OCI-LY7 (cell line): ENCODE data around the gene G6PC3. TPM values are rescaled to one million over a fixed set of nuclear protein-coding genes. Genes with fewer than 3 reads are reported as not detected.

ENCODE experiments used
- BruUV-seq: library from RNA; stranded (reverse); fragments of 400-500 nt; replicated peaks from 2 replicates; lab custom pipeline; 2021; lab: Mats Ljungman, UMichigan
- CTCF ChIA-PET: fragments of 300-600 bp; sonication (Branson Sonifier 250); formaldehyde crosslinking; loops from one replicate; lab custom pipeline; 2022; ENCODE audit warnings: antibody characterized with exemption; ENCODE audit not compliant: unreplicated experiment; lab: Charles Lee
- POLR2A ChIA-PET: fragments of 300-600 bp; sonication (Branson Sonifier 250); formaldehyde crosslinking; loops from one replicate; lab custom pipeline; 2022; ENCODE audit warnings: antibody characterized with exemption; lab: Charles Lee
- DNase-seq: peaks from one replicate; pipeline ENCODE4 v3.0.0-alpha.2; 2015; ENCODE audit warnings: low spot score
- H2AFZ ChIP-seq: fragments of 200-600 bp; sonication (generic), shearing (Covaris generic); 2 replicates; pipeline ENCODE4 v1.6.1; 2014; ENCODE audit warnings: mild to moderate bottlenecking, antibody characterized with exemption, low read length, moderate library complexity
- H3K27ac ChIP-seq: fragments of 200-600 bp; sonication (generic); 2 replicates; pipeline ENCODE4 v1.5.1; 2014; ENCODE audit warnings: mixed run types, low read depth, mild to moderate bottlenecking, moderate library complexity, low read length, inconsistent platforms; ENCODE audit not compliant: poor library complexity, severe bottlenecking
- H3K36me3 ChIP-seq: fragments of 200-600 bp; sonication (generic); 2 replicates; pipeline ENCODE4 v1.6.1; 2014; ENCODE audit warnings: mild to moderate bottlenecking, antibody characterized with exemption, low read length, moderate library complexity, mixed read lengths; ENCODE audit not compliant: insufficient read depth
- H3K4me1 ChIP-seq: fragments of 200-600 bp; sonication (generic); 2 replicates; pipeline ENCODE4 v1.5.1; 2014; ENCODE audit warnings: mild to moderate bottlenecking, low read length; ENCODE audit not compliant: insufficient read depth, poor library complexity, severe bottlenecking
- H3K4me2 ChIP-seq: fragments of 200-600 bp; sonication (generic); 2 replicates; pipeline ENCODE4 v1.6.1; 2014; ENCODE audit warnings: mild to moderate bottlenecking, low read length
- H3K4me3 ChIP-seq: fragments of 200-600 bp; sonication (generic); 2 replicates; pipeline ENCODE4 v1.5.1; 2014; ENCODE audit warnings: mild to moderate bottlenecking, low read depth, low read length; ENCODE audit not compliant: poor library complexity, severe bottlenecking
- H3K79me2 ChIP-seq: fragments of 200-600 bp; sonication (generic); 2 replicates; pipeline ENCODE4 v1.6.1; 2016; ENCODE audit warnings: low read depth, mild to moderate bottlenecking, low read length, moderate library complexity, mixed read lengths; ENCODE audit not compliant: insufficient read depth
- H3K9me2 ChIP-seq: fragments of 200-600 bp; sonication (generic); 2 replicates; pipeline ENCODE4 v1.6.1; 2016; ENCODE audit warnings: mild to moderate bottlenecking, low read length, mixed read lengths; ENCODE audit not compliant: insufficient read depth
- H3K9me3 ChIP-seq: fragments of 200-600 bp; sonication (generic); 2 replicates; pipeline ENCODE4 v1.6.1; 2014; ENCODE audit warnings: mild to moderate bottlenecking, mixed run types, low read length, mixed read lengths
- H4K20me1 ChIP-seq: fragments of 200-600 bp; sonication (generic); 2 replicates; pipeline ENCODE4 v1.6.1; 2014; ENCODE audit warnings: mild to moderate bottlenecking, antibody characterized with exemption, low read length, moderate library complexity, mixed read lengths; ENCODE audit not compliant: insufficient read depth
- CTCF ChIP-seq: fragments of 200-600 bp; sonication (generic); conservative IDR thresholded peaks from 2 replicates; pipeline ENCODE4 v1.5.1; 2014; ENCODE audit warnings: mild to moderate bottlenecking, antibody characterized with exemption, low read length, moderate library complexity, mixed read lengths
- EZH2phosphoT487 ChIP-seq: fragments of 200-600 bp; sonication (generic); IDR thresholded peaks from 2 replicates; pipeline ENCODE4 v1.6.1; 2018; ENCODE audit warnings: low read depth, borderline replicate concordance, mild to moderate bottlenecking, mixed run types, antibody characterized with exemption, low read length, moderate library complexity, mixed read lengths
- intact Hi-C: fragments of 100-400 bp; cut with micrococcal nuclease; formaldehyde crosslinking; loops from one replicate; pipeline ENCODE4 v1.10.0; 2022; ENCODE audit not compliant: unreplicated experiment
- total RNA-seq, 2 experiments: library from RNA; depleted of rRNA in 1 of 2; stranded (reverse); fragments of >200 nt in 1 of 2; shearing (Covaris generic) in 1 of 2; gene quantifications; 2 replicates each; pipeline ENCODE4 v1.2.3, GENCODE V29; 2014 to 2022

The G6PC3 gene
- total RNA-seq, 2 experiments from 2014 or later: 20.6 to 46.1 TPM

GRCh38 chr17:44023545-44024270, 46.8 kb upstream of the G6PC3 start:
- H3K4me3 ChIP-seq: no peak overlapping the region
- ChIA-PET POLR2A (no interaction called here), CTCF (no interaction called here)
- H3K27ac ChIP-seq: no peak overlapping the region
- TF ChIP-seq CTCF: no peak
- no peak for TF ChIP-seq EZH2phosphoT487
- no peaks in the 10 kb centered on the region for H3K4me1 ChIP-seq
- H4K20me1 ChIP-seq: no peaks in the 10 kb centered on the region
- BruUV-seq: no TSS peak
- H3K79me2 ChIP-seq: no peaks in the 10 kb centered on the region
- intact Hi-C loops: no loop called here
- peaks cover 13% of the 10 kb centered on the region; the same call in 1 of the 2 replicates for H3K36me3 ChIP-seq
- no peak overlapping the region for H2AFZ ChIP-seq
- H3K9me2 ChIP-seq: no peaks in the 10 kb centered on the region
- no peak overlapping the region for H3K4me2 ChIP-seq
- H3K9me3 ChIP-seq: no peaks in the 10 kb centered on the region
- no peak for DNase-seq

- H3K9me3 ChIP-seq: no peaks in the 10 kb centered on the region
- CTCF ChIA-PET: no interaction called here
- POLR2A ChIA-PET: no interaction called here
- no peak for TF ChIP-seq EZH2phosphoT487
- no peak for TF ChIP-seq CTCF
- no peaks in the 10 kb centered on the region for H3K9me2 ChIP-seq
- H3K4me3 ChIP-seq: no peak overlapping the region
- no TSS peak for BruUV-seq
- peaks cover 13% of the 10 kb centered on the region for H3K36me3 ChIP-seq
- no peaks in the 10 kb centered on the region for H3K79me2 ChIP-seq
- no peaks in the 10 kb centered on the region for H4K20me1 ChIP-seq
- intact Hi-C loops: no loop called here
- no peak overlapping the region for H2AFZ ChIP-seq
- no peak overlapping the region for H3K4me2 ChIP-seq
- H3K4me1 ChIP-seq: no peaks in the 10 kb centered on the region
- DNase-seq: no peak
- H3K27ac ChIP-seq: no peak overlapping the region
These were observed 46.3 kb upstream of the G6PC3 start for GRCh38 chr17:44024271-44024663.

GRCh38 chr17:44024853-44025252, 45.7 kb upstream of the G6PC3 start:
- CTCF ChIA-PET: no interaction called here
- no peak overlapping the region for H3K27ac ChIP-seq
- H3K9me3 ChIP-seq: no peaks in the 10 kb centered on the region
- no peak overlapping the region for H3K4me3 ChIP-seq
- DNase-seq: no peak
- H3K9me2 ChIP-seq: no peaks in the 10 kb centered on the region
- no peak for TF ChIP-seq CTCF
- no peak for TF ChIP-seq EZH2phosphoT487
- H3K79me2 ChIP-seq: no peaks in the 10 kb centered on the region
- peaks cover 14% of the 10 kb centered on the region for H3K36me3 ChIP-seq
- intact Hi-C loops: no loop called here
- H2AFZ ChIP-seq: no peak overlapping the region
- no peaks in the 10 kb centered on the region for H4K20me1 ChIP-seq
- H3K4me1 ChIP-seq: no peaks in the 10 kb centered on the region
- BruUV-seq: no TSS peak
- H3K4me2 ChIP-seq: no peak overlapping the region
- POLR2A ChIA-PET: no interaction called here
